Glomerular visceral epithelial cell (primary cell): ENCODE results near the gene GRHL3.

Source experiments
- DNase-seq: peaks from one replicate; pipeline ENCODE4 v3.0.0-alpha.2; 2016; ENCODE audit errors: extremely low spot score

GRHL3 gene

DNA sequence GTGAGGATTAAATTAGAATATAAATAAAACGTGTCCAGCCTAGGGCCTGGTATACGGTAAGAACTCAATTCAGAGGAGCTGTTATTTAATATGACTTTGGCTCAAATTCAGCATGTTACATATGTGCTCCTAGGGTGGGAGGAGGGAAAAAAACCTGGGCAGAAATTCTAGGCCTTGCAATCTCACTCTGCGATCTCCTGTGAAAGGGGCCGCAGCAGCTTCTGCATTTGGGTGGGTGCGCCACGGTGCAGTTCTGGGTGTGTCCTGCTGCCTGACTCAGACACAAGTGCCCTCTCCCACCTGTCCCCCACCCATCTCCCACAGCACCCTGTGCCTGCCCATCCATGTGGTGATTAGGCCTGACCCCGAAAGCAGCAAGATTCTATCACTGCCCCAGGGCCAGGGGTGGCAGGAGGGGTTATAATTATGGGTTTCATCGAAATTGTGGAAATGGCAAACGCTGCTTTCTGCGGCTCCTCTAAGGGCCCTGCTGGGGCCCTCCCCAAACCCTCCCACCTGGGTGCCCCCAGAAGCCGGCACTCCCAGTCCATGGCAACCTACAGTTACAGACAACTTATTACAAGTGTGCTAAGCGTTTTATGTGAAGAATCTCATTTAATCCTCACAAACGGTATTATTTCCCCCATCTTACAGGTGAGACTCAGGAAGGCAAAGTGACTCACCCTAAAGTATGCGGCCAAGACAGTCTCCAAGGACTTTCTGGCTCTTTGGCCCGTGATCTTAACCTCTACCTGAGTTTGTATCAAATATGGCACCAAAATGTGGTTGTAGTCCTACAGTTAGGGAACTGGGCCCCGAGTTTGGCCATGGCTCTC is 25.5 kb upstream of the GRHL3 start:
- DNase-seq: no peak

DNA sequence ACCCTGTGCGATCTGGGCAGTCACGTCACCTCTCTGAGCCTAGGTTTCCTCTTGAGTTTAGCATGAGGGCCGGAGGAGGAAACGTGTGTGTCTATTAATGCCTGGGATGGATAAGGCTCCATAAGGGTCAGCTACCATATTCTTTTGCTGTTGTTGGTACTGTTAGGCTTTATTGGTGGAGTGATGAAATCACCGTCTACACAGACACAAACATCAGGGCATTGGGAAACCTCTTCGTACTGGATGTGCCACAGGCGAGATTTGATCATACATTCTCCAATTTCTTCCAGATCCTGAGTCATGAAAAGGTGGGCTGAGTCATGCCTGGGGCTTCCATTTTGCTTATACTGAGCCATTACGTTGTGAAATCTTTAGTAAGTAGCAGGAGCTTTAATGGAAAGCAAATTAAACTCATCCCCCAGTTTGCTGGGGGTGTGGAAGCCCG is 24.9 kb upstream of the GRHL3 start:
- peak; percentile 66 for DNase-seq

DNA sequence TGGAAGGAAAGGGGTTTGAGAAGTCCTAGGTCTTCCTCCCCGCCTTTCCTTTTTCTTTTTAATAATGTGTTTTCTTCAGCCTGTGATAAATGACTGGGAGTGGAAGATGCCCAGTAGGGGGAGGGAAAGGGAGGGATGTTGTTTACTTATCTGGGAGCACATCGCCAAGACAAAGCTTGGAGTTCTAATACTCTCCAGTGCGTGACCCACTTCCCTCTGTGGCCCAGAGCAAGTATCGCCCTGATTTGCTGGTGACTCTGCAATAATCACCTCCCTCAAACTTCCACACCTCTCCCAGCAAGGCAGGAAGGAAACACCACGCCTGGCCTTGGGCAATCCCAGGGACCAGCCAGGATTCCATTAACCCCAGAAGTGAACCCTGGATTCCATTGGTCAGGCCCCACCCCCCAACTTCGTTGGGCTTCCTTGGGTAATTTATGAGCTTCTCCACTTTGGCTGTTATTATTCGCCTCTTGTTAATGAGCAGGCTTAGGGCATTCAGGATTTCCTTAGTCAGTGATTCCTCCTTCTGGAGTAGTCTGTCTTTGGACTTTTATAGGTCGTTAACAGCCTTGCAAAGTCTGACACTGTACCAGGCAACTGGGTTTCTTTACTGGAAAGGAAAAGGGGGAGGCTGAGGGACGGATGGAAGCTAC is 24.3 kb upstream of the GRHL3 start:
- peak; percentile 30 for DNase-seq

DNA sequence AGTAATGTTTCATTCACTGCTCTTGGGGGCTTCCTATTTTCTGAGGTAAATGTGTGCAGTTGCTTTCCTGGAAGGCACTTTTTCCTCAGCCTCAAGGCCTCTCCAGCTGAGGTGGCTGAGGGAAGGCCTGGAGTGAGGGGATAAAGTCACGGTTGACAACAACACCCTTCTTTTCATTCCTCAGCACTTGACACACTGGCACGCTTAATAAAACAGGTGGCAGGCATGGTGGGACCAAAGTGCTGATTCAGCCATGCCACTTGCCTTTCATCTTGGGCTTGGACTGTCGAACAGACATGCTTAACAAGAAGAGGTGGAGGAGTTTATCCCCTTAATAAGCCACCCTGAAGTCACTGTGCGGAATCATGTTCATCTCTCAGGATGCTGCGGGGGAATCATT is 23.6 kb upstream of the GRHL3 start:
- DNase-seq: no peak

DNA sequence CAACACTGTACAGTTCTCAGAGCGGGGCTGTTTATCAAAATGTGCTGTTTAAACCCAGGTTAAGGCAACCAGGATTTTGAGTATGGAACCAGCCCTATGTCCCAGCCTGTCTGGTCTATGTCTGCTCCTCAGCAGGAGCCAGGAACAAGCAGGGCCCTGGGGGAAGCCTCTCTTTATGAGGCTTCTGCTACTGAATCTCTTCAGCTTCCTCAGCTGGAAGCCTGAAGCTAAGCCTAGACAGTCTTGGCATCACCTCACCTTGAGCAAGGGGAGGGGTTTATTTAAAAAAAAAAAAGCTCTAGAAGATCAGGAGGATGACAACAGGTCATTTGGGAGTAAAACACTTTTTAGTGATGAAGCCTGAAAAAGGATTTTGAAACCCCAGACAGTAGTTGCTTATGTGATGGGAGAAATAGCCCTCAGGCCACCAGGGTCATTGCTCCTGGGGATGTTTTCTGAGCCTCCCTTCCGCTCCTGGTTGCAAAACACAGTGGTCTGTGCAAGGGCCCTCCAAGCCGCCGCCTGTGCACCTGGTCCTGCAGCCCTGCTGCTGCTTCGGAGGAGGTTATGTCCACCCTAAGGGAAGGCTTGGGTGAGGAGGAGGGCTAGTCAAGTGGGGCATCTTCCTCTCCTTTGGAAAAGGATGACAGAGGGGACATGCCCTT is 21.8 kb upstream of the GRHL3 start:
- no peak for DNase-seq

DNA sequence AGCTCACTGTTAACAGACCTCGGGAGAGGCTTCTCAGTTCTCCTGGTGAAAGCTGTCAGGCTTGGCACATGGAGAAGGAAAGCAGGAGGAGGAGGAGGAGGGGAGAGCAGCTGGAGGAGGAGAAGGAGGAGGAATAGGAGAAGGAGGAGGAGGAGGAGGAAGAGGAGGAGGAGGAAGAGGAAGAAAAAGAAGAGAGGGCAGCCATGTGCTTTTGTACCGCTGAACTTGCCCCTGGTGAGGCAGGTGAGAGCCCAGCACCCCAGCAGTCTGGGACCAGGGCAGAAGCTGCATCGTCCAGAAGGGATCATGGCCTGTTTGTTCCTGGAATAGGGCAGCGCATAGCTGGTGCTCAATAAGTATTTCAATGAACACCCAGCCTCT is 21.3 kb upstream of the GRHL3 start:
- no peak for DNase-seq

DNA sequence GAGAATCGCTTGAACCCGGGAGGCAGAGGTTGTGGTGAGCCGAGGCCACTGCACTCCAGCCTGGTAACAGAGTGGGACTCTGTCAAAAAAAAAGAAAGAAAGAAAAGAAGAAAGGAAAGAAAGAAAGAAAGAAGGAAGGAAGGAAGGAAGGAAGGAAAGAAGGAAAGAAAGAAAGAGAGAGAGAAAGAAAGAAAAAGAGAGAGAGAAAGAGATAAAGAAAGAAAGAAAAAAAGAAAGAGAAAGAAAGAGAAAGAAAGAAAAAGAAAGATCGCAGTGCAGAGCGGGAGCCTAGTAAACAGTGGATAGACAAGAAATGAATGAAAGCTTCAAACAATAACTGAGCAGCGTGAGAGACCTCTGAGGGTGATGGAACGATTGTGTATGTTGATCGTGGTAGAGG is 20.6 kb upstream of the GRHL3 start:
- DNase-seq: no peak

DNA sequence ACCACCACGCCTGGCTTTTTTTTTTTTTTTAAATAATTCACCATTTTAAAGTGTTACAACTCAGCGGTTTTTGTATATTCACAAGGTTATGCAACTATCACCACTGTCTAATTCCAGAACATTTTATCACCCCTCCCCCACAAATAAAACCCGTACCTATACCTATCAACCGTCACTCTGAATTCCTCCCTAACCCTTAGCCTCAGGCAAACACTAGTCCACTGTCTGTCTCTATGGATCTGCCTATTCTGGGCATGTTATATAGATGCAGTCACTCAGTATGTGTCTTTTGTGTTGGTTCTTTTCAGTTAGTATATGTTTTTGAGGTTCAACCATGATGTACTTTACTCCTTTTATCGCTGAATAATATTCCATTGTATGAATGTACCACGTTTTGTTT is 19.3 kb upstream of the GRHL3 start:
- DNase-seq: no peak

DNA sequence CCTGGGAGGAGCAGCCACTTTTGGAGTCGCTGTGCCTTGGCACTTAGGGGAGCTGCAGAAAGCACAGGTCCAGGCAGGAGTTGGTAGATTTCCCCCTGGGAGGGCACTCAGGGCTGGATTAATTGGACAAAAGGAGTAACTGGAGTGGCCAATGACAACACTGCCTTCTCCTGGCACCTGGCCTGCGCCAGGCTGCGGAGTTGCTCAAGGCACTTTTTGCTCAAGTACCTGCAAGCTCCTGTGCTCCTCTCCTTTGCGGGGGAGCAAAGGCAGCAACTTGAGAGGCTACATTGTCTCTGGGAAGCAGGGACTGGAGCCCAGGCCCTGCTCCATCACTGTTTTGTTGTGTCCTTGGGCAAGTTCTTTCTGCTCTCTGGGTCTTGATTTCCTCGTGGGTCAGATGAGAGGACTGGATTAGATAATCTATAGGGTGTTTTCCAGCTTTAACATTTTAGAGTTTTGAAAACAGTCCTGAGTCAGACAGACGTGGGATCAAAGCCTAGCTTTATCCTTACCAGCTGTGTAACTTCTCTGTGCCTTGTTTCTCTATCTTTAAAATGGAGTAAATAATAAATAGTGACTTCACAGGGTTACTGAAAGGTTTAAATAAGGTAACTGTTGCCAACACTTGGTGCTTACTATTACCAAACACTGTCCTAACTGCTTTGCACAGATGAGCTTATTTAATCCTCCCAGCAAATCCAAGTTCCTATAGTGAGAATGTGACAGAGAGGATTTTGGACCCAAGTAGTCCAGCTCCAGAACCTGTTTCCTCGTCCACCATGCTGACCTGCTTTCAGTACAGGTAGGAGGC is 18.0 kb upstream of the GRHL3 start:
- no peak for DNase-seq

DNA sequence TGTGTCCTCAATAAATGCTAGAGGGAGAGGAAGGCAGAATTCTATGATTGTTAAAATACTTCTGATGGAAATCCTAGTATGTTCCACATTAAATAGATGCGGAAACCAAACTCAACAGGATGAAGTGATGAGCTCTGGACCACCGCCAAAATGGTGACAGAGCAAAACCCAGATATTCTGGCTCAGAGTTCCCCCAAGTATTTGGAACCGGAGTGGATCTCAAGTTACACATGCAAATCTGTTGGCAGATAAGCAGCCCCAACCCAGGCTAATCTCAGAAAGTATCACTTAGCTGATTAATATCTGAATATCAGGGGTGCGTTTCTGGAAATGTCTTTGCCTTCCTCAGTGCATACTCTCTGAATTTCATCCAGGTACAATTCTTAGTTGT is 17.4 kb upstream of the GRHL3 start:
- DNase-seq: no peak

DNA sequence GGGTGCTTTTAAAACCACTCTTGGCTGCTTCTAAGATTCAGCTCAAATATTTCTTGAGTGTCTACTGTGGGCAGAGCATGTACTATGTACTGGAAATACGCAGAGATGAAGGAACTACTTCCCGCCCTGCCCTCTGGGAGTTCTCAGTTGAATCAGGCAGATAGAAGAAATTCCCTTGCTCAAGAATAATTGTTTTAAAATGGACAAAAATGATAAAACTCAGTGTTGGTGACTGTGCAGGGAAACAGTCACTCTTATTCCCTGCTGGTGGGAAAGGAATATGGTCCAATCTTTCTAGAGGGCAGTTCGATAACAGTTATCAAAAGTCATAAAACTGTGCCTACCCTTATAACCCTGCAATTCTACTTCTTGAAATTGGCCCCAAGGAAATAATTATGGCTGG is 16.9 kb upstream of the GRHL3 start:
- DNase-seq: no peak

DNA sequence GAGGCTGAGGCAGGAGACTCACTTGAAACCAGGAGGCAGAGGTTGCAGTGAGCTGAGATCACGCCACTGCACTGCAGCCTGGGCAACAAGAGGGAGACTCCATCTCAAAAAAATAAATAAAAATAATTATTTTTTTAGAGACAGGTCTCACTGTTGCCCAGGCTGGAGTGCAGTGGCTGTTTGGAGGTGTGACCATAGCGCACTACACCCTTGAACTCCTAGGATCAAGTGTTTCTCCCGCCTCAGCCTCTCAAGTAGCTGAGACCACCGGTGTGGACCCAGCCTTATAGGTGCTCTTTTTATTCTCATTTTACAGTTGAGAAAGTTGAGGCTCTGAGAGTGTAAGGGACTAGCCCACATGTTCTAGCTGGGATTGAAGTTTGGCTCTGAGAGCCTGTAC is 15.6 kb upstream of the GRHL3 start:
- no peak for DNase-seq

DNA sequence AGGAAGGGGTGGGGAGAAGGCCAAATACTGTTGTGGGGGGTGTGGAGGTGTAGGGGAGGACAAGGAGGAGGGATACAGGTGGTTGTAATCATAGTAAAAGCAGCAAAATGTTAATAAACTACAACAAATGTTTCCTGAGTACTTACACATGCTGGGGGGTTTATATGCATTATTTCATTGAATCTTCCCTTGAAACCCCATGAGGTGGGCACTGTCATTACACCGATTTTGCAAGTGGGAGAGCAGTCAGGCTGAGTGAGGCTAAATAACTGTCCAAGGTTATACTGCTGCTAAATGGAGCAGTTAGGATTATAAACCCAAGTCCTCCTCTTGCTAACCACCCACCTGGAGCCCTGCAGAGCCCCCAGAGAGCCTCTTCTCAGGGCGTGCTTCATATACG is 14.4 kb upstream of the GRHL3 start:
- DNase-seq: no peak

DNA sequence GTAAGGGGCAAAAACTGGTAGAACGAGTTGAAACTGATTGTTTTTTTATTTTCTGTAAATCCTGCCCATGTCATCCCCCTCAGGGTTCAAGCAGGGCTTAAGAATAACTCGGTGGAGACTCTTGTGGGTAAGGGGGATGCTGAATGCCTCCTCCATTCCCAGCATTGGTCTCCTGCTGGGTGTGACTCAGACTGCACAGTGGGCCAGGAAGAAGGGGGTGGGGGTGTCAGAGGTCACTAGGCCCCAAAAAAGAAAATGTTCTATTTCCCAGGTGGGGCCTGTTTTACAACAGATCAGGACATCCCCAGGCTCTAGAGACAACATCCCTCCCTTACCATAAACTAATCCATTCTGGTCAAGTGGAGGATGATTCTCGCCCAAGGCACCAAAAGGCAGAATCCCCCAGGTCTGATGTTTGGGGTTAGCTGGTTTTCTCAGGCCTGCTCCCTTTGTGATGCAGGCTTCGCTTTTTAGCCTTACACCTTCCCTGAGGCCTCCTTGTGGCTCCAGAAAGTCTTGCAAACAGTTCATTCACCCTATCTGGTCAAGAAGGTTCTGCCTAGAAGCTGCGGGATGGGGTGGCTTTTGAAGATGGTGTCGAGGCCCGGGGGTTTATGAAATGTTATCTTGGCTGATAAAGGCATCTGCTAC is 10.7 kb upstream of the GRHL3 start:
- no peak for DNase-seq

DNA sequence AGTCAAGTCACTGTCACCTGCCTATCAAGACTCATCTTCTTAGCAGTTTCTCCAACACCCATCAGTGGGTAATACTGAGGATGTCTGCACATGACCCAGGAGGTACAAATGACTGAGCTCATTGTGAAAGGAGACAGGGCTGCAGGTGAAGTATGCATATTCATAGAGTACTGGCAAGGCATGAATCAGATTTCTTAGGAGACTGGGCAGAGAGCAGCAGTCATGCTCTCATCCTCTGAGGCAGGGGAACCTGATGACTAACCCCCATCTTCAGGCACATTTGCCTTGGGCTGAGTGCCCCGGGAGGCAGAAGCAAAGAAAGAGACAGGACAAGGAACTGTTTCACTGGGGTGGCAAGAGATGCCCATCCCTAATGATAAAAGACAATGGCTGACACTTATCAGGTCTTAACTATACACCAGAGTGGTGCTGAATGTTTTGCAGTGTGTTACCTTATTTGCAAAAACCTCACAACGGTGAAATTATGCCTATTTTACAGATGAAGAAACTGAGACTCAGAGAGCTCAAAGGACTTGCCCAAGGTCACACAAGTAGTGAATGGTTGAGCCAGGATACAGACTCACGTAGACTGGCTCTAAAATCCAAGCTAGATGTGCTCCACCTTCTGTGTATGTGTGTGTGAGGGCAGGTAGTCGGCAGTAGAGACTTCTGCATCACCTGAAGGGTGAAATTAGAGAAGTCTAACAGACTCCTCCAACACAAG is 9.2 kb upstream of the GRHL3 start:
- DNase-seq: peak; percentile 47

DNA sequence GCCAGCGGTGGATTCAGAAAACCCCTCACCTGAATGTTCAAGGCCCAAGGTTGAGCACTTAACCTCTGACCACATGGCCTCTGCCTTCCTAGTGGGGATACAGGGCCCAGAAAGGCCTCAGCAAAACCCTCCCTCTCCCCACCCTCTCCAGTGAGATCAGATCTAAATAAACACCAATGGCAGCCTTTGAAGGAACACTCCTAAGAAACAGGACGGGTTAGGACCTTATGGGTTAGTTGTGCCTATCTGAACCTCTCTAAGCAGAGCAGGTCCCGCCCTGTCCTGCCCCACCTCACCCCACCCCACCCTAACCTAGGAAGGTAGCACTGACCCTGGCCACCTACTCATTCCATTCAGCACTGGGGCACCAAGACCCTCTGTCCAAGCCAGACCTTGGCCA is 7.9 kb upstream of the GRHL3 start:
- no peak for DNase-seq

DNA sequence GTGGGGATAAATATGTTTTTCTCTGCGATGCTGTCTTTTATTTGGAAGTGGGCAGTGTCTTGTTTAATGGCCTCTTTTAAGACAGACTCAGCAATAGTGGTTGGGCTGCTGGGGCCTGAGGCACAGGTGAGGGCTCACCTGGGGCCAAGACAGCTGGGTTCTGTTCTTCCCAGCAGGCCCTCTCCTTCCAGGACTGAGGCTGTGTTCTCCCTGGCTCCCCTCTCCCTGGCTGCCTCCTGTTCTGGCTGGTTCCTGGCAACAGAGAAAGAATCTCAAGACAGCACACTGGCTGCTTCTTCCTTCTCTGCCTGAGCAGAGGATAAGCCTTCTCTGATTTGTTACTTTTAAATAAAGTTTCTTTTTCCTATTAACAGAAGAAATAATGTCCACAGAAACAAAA is 7.4 kb upstream of the GRHL3 start:
- no peak for DNase-seq

DNA sequence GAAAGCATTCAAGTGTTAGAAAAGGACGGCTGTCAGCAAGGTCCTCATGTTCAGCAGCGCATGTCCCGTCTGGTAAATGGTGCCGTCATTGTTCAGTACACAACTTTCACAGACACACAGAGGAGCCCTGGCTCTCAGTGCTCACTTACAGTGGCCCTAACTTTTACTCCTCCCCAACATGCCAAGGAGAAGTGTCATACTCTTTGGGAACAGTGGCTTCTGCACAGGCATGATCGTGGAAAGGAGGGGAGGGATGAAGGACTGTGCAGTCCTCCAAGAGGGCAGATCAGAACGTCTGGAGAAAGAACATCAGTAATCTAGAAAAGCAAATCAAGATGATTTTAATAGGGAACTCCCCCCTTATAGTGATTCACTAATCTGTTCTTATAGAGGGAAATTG is 3.8 kb upstream of the GRHL3 start:
- no peak for DNase-seq

DNA sequence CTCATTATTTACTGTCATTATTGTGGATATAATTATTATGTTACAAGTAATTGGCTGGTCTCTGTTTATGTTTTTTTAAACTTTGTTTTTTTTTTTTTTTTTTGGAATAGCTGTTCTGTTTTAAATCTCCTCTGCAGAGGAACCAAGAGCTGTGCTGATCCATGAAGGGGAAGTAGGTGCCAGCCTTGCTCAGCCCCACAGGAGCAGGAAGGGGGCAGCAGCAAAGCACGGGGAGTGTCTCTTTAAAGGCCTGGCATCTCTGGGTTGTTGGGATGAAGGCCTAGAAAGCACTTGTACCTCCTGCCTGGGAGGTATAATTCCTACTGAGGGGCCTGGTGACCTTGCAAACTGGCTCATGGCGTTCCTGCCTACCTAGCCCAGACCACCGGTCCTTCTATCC is 2.5 kb upstream of the GRHL3 start:
- no peak for DNase-seq

DNA sequence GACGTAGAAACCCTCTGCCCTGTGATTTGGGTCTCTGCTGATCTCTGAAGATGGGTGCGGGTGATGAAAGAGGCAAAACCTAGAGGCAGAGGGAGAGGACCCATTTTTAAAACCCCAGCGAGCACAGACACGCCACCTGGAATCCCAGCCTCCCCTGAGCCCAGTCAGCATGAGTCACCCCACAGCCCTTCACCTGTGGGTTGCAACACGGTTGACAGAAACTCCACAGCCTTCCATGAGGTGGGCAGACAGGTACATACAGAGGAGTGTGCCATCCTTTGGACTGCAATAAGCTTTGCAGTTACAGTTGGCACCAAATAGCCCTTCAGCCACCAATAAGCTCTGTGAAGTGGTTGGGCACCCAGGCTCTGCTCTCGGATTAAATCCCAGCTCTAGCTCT is 2.1 kb upstream of the GRHL3 start:
- no peak for DNase-seq
